Mesodermal cell (in vitro differentiated cells): Measurements from ENCODE around the gene DIO3.
"Not testable (repeated sequence)": the region's sequence is repeated elsewhere in the genome, so short reads cannot be mapped to it uniquely, and the experiment has no call there.

Experiments
- H3K27ac ChIP-seq: 2 replicates; pipeline ENCODE4 v1.7.0; 2013; ENCODE audit warnings: mild to moderate bottlenecking, low read depth, low read length, moderate library complexity; ENCODE audit not compliant: severe bottlenecking
- H3K36me3 ChIP-seq: 2 replicates; pipeline ENCODE4 v1.7.1; 2013; ENCODE audit warnings: mild to moderate bottlenecking, low read length, moderate library complexity; ENCODE audit not compliant: control insufficient read depth, insufficient read depth
- H3K4me1 ChIP-seq: one replicate; pipeline ENCODE4 v1.7.1; 2013; ENCODE audit warnings: mild to moderate bottlenecking, low read length; ENCODE audit not compliant: insufficient read depth, control insufficient read depth, poor library complexity, severe bottlenecking
- H3K4me3 ChIP-seq: 2 replicates; pipeline ENCODE4 v1.7.0; 2013; ENCODE audit warnings: low read length, control low read depth, mild to moderate bottlenecking; ENCODE audit not compliant: insufficient read depth, poor library complexity, severe bottlenecking; ENCODE audit errors: extremely low read depth
- H3K9me3 ChIP-seq: 2 replicates; pipeline ENCODE4 v1.7.1; 2013; ENCODE audit warnings: mild to moderate bottlenecking, low read length, moderate library complexity; ENCODE audit not compliant: control insufficient read depth
- WGBS, 2 experiments: methylation state at CpG; one replicate each; pipeline ENCODE4 v1.1.5; 2013; ENCODE audit warnings: missing lambda C conversion rate in 2 of 2; ENCODE audit not compliant: insufficient coverage in 2 of 2; 5-methylcytosine and 5-hydroxymethylcytosine counted together

The DIO3 gene

DNA sequence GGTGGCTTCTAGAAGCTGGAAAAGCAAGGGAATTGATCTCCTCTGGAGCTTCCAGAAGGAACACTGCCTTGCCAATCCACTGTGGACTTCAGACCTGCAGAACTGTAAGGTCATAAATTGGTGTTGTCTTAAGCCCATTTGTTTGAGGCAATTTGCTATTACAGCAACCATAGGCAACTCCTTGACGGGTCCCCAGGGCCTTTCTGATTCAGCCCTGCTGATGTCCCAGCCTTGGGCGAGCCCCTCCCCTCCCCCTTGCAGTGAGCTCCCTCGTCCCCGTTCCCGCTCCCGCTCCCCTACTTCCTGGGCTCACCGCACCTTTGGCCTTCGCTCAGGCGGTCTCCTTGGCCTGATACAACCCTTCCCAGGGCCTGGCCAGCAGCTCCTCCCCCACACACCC lies 18.9 kb upstream of the DIO3 start:
- Histone ChIP-seq H3K27ac (no peak overlapping the region), H3K36me3 (no peaks in the 10 kb centered on the region), H3K4me1 (no peaks in the 10 kb centered on the region), H3K4me3 (no peak overlapping the region), H3K9me3 (no peaks in the 10 kb centered on the region)
- 92% methylated on average over 4 to 9 of the region's 9 CpGs for WGBS, 2 experiments

DNA sequence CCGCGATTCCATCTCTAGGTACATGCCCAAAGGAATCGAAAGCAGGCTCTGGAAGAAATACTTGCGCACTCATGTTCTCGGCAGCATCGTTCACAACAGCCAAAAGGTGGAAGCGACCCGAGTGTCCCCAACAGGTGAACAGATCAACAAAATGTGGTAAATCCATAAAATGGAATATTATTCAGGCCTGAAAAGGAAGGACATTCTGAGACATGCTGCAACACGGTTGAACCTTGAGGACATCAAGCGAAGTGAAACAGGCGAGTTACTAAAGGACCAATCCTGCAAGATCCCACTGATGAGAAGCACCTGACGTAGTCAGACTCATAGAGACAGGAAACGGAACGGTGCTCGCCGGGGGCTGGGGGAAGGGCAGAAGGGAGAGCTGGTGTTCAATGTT lies 17.5 kb upstream of the DIO3 start:
- 95 to 98% methylated on average over 14 to 16 of the region's 16 CpGs for WGBS, 2 experiments
- Histone ChIP-seq H3K9me3 (no peaks in the 10 kb centered on the region), H3K36me3 (no peaks in the 10 kb centered on the region), H3K4me1 (no peaks in the 10 kb centered on the region), H3K4me3 (no peak overlapping the region), H3K27ac (no peak overlapping the region)

DNA sequence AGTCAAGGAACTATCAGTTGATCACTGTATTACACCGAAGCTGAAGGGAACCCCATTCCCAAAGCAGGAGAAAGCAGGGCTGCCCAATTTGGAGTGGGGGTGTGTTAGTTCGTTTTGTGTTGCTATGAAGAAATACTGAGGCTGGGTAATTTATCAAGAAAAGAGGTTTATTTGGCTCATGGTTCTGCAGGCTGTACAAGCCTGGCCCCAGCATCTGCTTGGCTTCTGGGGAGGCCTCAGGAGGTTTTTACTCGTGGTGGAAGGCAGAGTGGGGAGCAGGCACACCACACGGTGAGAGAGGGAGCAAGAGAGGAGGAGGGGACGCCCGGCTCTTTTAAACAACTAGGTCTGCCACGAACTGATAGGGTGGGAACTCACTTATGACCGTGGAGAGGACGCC lies 16.7 kb upstream of the DIO3 start:
- H3K27ac ChIP-seq = no peak overlapping the region
- no peaks in the 10 kb centered on the region for H3K4me1 ChIP-seq
- WGBS, 2 experiments = 73 to 75% methylated on average over 4 to 6 of the region's 9 CpGs
- no peaks in the 10 kb centered on the region for H3K36me3 ChIP-seq
- no peaks in the 10 kb centered on the region for H3K9me3 ChIP-seq
- no peak overlapping the region for H3K4me3 ChIP-seq

DNA sequence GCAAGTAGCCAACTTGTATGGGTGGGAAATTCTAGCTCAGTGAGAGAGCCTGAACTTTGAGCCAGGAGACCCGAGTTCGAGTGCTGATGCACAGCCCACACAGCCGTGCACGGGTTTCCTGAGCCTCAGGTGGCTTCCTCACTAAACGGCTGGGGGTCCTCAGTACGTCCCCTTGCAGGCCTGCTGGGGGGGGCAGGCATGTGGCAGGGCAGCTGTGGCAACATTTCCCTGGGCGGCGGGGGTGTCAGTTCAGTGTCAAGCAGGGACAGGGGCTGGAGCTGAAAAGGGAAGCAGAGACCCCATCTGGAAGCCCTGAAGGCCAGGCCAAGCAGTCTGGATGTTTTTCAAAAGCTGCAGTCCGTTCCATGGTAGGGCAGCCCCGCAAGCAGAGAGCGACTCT lies 14.6 kb upstream of the DIO3 start:
- Histone ChIP-seq H3K27ac (no peak overlapping the region), H3K4me1 (no peaks in the 10 kb centered on the region), H3K36me3 (no peaks in the 10 kb centered on the region), H3K9me3 (no peaks in the 10 kb centered on the region), H3K4me3 (no peak overlapping the region)
- WGBS, 2 experiments = 85 to 97% methylated on average over 3 to 11 of the region's 11 CpGs

DNA sequence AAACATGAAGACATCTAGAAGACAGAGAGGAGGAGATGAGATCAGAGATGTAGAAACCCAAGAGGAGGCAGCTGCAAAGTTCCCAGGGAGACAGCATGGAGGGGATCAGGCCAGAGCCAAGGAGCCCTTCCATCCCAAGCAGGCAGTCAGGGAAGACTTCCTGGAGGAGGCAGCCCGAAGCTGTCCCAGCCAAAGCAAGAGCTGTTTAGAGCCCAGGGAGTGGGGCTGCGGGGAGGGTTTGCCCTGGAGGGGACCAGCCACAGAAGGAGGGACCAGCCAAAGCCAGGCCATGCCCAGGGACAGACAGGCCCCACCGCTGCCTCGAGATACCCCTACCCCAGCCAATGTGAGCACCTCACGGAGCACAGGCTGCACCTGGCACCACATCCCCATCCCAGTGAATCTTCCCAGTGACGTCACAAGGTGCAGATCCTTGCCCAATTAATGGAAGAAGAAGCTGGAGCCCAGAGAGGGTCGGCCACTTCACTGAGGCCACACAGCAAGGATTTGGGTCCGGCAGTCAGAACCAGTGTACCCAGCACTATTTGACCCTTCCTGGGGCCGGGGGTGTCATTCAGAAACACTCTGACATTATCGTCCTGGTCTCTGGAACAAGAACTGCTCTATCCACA lies 14.1 kb upstream of the DIO3 start:
- 89 to 91% methylated on average over 8 to 10 of the region's 10 CpGs for WGBS, 2 experiments
- Histone ChIP-seq H3K4me3 (no peak overlapping the region), H3K9me3 (no peaks in the 10 kb centered on the region), H3K27ac (no peak overlapping the region), H3K4me1 (no peaks in the 10 kb centered on the region), H3K36me3 (no peaks in the 10 kb centered on the region)

DNA sequence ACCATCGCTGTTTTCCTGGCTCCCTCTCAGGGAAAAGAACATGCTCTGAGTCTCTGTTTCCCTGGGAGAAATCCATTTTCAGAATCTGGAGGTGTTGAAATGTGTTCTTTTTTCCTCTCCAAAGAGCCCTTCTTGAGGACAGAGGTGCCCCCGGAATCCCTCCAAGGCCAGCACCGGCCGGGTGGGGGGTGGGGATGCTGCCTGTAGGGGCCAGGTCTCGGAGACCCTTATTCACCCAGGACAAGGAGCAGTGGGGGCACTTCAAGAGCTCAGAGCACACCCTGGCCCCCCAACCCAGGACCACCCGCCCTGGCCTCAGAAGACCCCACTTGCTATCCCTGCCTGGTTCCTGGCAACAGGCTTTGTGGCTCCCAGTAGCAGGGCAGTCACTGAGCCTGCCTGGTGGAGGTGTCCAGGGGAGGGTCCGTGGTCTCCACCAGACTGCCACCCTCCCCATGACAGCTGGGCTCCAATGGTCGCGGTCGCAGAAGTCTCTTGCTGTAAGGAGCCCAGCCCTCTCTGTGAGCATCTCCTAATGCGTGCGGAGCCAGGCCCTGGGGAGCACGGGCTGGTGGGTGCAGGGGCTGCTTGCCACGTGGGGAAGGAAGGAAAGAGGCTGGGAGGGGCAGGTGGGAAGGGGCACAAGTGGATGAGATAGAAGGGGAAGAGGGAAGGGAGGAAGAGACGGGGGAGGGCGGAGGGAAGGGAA lies 13.2 kb upstream of the DIO3 start:
- WGBS, 2 experiments = 75 to 88% methylated on average over 8 to 9 of the region's 16 CpGs
- H3K36me3 ChIP-seq = no peaks in the 10 kb centered on the region
- no peak overlapping the region for H3K4me3 ChIP-seq
- H3K4me1 ChIP-seq = no peaks in the 10 kb centered on the region
- no peaks in the 10 kb centered on the region for H3K9me3 ChIP-seq
- no peak overlapping the region for H3K27ac ChIP-seq

DNA sequence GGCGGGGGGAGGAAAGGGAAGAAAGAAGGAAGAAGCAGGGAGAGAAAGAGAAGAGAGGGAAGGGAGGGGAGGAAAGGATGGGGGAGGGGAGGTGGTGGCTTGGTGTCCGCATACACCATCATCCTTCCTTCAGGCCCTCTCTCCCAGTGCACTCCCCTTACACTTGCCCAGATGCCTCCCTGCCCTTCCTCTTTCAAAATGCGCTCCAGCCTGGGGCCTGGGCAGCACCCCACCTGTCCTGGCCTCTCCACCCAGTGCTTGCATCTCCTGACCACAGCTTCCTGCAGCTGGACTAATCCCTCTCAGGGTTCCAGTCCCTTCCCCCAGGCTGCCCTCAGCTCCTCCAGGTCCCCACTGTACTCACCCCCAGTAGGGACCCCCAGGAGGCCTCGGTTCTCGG lies 12.6 kb upstream of the DIO3 start:
- no peaks in the 10 kb centered on the region for H3K36me3 ChIP-seq
- no peak overlapping the region for H3K27ac ChIP-seq
- H3K4me3 ChIP-seq = no peak overlapping the region
- no peaks in the 10 kb centered on the region for H3K9me3 ChIP-seq
- no peaks in the 10 kb centered on the region for H3K4me1 ChIP-seq
- 92 to 96% methylated on average over 3 to 4 of the region's 5 CpGs for WGBS, 2 experiments

DNA sequence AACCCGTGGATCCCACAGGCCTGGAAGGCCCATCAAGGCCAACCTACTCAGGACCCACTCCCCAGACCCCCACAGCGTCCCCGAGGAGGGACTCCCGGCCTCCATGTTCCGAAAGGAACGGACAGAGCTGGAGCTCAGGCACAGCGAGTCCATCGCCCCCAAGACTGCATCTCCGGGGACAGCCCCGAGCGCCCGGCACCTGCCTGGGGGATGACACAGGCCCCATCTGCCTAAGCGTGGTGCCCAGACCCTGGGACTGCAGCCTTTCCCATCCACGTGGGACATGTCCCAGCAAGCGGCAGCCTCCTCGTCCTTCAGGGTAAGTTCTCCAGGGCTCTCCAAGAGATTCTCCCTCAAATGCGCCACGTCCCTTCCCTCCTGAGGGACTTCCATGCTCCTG lies 12.1 kb upstream of the DIO3 start:
- Histone ChIP-seq H3K4me3 (no peak overlapping the region), H3K36me3 (no peaks in the 10 kb centered on the region), H3K9me3 (no peaks in the 10 kb centered on the region), H3K4me1 (no peaks in the 10 kb centered on the region), H3K27ac (no peak overlapping the region)
- WGBS, 2 experiments = 89 to 91% methylated on average over 15 to 16 of the region's 18 CpGs

DNA sequence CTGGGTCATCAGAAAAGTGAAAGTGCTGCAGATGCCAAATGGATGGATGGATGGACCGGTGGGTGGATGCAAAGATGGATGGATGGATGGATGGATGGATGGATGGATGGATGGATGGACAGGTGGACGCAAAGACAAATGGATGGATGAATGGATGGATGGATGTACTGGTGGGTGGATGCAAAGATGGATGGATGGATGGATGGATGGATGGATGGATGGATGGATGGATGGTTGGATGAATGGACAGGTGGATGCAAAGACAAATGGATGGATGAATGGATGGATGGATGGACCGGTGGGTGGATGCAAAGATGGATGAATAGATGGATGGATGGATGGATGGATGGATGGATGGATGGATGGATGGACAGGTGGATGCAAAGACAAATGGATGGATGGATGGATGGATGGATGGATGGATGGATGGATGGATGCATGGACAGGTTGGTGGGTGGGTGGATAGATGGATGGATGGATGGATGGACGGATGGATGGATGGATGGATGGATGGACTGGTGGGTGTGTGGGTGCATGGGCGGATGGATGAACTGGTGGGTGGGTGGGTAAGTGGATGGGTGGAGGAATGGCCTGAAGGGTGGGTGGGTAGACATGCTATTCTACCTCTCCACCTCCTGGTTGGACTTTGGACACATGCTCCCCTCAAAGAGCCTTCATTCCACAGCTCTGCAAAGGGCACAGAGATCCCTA lies 10.9 kb upstream of the DIO3 start:
- H3K36me3 ChIP-seq, H3K4me3 ChIP-seq, H3K27ac ChIP-seq, H3K9me3 ChIP-seq, H3K4me1 ChIP-seq: not testable (repeated sequence)
- 85 to 96% methylated on average over 3 to 4 of the region's 5 CpGs for WGBS, 2 experiments

DNA sequence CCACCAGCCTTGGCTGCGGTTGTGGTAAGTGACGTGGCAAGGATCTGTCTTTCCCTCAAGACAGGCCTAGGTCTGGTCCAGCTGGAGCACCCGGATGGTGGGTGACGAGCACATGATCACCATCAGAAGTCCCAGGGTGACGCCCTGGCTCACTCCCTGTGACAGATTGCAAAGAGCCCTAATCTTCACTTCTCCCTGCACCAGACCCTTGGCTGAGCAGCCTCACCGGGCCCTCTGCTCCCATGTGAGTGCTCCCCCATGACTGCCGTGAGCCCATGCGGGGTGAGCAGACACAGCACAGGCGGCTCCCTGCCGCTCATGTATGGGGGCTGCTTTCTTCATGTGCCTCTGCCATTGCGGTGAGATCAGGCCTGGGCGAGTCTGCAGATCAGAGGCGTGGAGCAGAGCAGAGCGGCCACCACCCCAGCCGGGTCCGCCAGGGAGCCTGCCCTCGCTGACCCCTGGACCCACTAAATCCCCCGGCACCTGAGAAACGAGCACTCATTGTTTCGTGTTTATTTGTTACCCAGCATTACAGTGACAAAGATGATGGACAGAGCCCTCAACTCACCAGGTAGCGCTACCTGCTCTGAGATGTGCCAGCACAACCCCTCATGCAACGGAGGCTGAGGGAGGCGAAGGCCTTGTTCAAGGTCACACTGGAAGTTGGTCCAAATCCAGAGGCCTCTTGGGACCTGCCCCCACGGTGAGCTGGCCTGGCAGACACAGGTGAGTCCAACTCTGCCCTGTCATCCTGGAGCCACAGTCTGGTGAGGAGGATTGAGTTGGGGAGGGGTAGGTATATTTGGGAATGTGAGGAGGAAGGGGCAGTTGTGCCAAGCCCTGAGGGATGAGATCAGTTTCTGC lies 9.3 kb upstream of the DIO3 start:
- Histone ChIP-seq H3K27ac (no peak overlapping the region), H3K4me1 (no peaks in the 10 kb centered on the region)
- WGBS, 2 experiments = 94 to 96% methylated on average over 21 to 23 of the region's 24 CpGs

More for the DNA sequence above, 9.3 kb upstream of the DIO3 start:
- Histone ChIP-seq H3K36me3 (no peaks in the 10 kb centered on the region), H3K4me3 (no peak overlapping the region), H3K9me3 (no peaks in the 10 kb centered on the region)
